ENCODE results near the gene VAT1L.

Gene VAT1L

DNA sequence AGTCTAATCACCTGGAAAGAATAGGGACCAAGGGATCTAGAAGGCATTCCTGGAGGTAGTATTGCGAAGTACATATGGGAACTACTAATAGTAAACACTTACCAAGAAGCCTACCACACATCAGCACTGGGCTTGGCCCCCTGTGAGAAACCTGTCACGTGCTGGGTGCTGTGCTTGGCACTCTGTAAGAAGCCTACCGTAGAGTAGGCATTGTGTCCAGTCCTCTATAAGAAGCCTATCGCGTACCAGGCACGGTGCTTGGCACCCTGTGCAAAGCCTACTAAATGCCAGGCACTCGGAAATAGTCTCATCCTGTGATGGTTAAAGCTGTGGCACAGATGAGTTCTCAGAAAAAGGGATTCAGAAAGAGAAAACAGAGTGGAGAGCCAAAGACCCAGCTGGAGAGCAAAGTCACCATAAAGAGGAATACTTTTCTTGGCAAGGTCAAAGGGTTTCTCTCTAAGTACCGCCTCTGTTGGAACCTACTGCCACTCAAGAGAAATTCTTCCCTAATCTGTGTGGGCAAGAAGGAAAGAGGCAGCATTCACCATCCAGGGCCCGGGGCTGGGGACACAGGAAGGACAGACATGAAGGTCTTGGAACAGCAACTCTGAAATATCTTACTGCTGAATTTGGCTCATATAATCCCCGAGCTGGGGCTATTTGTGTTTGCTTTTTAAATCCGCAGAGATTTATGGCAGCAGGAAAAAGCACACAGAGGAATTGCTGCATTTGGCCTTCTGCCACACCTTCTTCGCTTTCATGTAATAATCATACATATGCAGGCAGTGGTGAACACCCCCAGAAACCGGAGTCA, 81.8 kb downstream of the VAT1L start:
- Histone ChIP-seq H4K20me1 (no peaks in the 10 kb centered on the region), H3K4me3 (no peak overlapping the region)

DNA sequence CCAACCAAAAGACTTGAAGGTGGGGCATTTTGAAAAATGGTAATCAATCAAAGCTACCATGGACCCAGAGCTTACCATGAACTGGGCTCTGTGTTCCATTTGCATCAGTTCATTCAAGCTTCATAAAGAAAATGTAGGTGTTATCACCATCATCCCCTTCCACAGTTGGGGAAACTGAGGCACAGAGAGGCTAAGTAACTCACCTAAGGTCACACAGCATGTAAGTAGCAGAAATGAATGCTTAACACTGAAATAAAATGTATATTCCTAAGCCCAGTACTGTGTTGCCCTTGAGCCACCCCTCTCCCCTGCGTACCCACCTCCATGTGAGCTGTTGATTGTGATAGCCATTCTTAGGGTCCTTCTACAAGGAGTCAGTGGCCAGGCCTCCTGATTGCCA, 83.6 kb downstream of the VAT1L start:
- Histone ChIP-seq H3K9ac (no peak overlapping the region), H3K36me3 (no peaks in the 10 kb centered on the region), H3K4me2 (no peak overlapping the region), H3K9me3 (replicated peaks in 1 of 11) (no peaks in the 10 kb centered on the region; a peak in 1 of 22 replicates), H3K27me3 (no peaks in the 10 kb centered on the region), H4K20me1 (no peaks in the 10 kb centered on the region), H3K27ac (no peak overlapping the region), H3K4me3 (no peak overlapping the region), H3K4me1 (peaks cover 8 to 19% (median 14%) of the 10 kb centered on the region in 10 experiments; a peak in 18 of 20 replicates)
- no peak for TF ChIP-seq Cebpa-rat (IDR thresholded peaks at IDR 0.05)

More for the DNA sequence above, 81.8 kb downstream of the VAT1L start:
- Histone ChIP-seq H3K27ac (no peak overlapping the region), H3K4me2 (no peak overlapping the region), H3K9ac (no peak overlapping the region), H3K36me3 (no peaks in the 10 kb centered on the region), H3K4me1 (peaks cover 8 to 24% (median 14%) of the 10 kb centered on the region in 10 experiments; a peak in 18 of 20 replicates), H3K9me3 (replicated peaks in 1 of 11) (no peaks in the 10 kb centered on the region; a peak in 1 of 22 replicates), H3K27me3 (no peaks in the 10 kb centered on the region)
- TF ChIP-seq Cebpa-rat (IDR thresholded peaks at IDR 0.05): no peak

DNA sequence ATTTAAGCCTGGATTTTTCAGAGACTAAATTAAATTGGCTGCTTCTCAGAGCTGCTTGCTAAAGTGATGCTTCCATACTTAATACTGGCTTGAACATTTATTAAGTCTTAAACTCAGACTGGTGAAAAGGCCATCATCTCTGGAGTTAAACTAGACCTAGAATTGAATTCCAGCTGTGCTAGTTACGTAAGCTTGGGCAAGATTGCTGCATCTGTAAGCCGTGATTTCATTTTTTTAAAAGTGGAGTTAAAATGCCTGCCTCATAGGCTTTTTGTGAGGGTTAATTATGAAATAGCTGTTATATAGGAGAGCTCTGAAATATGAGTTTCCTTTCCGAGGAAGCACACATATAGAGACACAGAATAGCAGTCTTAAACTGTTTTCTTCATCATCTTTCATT, 84.7 kb downstream of the VAT1L start:
- no peak overlapping the region for H3K27ac ChIP-seq
- H3K4me1 ChIP-seq: peaks cover 8 to 15% (median 13%) of the 10 kb centered on the region in 10 experiments; a peak in 18 of 20 replicates
- no peaks in the 10 kb centered on the region for H3K36me3 ChIP-seq
- H3K9me3 ChIP-seq (replicated peaks in 1 of 11): no peaks in the 10 kb centered on the region; a peak in 1 of 22 replicates
- no peak overlapping the region for H3K4me2 ChIP-seq
- H4K20me1 ChIP-seq: no peaks in the 10 kb centered on the region
- no peaks in the 10 kb centered on the region for H3K27me3 ChIP-seq
- TF ChIP-seq Cebpa-rat (IDR thresholded peaks at IDR 0.05): no peak
- H3K9ac ChIP-seq: no peak overlapping the region
- no peak overlapping the region for H3K4me3 ChIP-seq

DNA sequence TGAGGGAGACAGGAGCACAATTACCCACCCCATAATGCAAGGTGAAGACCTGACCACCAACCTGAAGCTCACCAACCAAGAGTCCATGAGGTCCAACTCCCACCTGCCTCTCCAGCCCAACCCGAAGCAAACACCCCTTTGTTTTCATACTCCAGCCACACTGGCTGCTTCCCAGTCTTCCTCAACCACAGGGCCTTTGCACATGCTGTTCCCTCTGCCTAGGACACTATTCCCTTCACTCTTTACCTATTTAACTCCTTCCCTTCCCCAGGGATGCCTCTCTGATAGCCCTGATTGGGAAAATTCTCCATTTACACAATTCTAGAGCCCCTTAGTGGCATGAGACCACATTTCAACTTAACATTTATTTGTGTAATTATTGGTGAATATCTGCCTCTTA, 86.0 kb downstream of the VAT1L start:
- no peak overlapping the region for H3K27ac ChIP-seq
- H3K27me3 ChIP-seq: no peaks in the 10 kb centered on the region
- H3K4me3 ChIP-seq: no peak overlapping the region
- H3K36me3 ChIP-seq: no peaks in the 10 kb centered on the region
- no peak for TF ChIP-seq Cebpa-rat (IDR thresholded peaks at IDR 0.05)
- no peaks in the 10 kb centered on the region; a peak in 1 of 22 replicates for H3K9me3 ChIP-seq (replicated peaks in 1 of 11)
- H3K4me1 ChIP-seq: peaks cover 0 to 2% (median under 1%) of the 10 kb centered on the region in 10 experiments; a peak in 7 of 20 replicates
- no peak overlapping the region for H3K4me2 ChIP-seq
- H3K9ac ChIP-seq: no peak overlapping the region
- no peaks in the 10 kb centered on the region for H4K20me1 ChIP-seq

DNA sequence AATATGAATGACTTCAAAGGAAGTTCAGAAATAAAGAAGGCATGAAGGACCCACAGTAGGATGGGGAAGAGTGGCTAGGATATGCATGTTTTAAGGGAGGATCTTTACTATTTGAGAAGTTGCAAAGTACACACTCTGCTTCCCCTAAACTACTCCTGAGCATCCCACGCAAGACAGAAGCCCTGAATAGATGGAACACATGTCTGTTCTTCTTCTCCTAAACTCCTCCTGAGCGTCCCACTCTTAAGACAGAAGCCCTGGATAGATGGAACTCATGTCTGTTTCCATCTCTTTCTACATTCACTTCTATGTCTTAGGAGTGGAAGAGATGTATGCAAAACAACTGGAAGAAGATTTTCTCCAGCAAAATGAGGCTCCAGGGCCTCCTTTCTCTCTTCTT, 88.4 kb downstream of the VAT1L start:
- Histone ChIP-seq H3K4me2 (no peak overlapping the region), H3K4me3 (no peak overlapping the region), H3K27me3 (no peaks in the 10 kb centered on the region), H3K4me1 (no peaks in the 10 kb centered on the region), H3K36me3 (no peaks in the 10 kb centered on the region), H3K9ac (no peak overlapping the region), H3K27ac (no peak overlapping the region), H3K9me3 (replicated peaks in 1 of 11) (no peaks in the 10 kb centered on the region; a peak in 1 of 22 replicates), H4K20me1 (no peaks in the 10 kb centered on the region)
- no peak for TF ChIP-seq Cebpa-rat (IDR thresholded peaks at IDR 0.05)

DNA sequence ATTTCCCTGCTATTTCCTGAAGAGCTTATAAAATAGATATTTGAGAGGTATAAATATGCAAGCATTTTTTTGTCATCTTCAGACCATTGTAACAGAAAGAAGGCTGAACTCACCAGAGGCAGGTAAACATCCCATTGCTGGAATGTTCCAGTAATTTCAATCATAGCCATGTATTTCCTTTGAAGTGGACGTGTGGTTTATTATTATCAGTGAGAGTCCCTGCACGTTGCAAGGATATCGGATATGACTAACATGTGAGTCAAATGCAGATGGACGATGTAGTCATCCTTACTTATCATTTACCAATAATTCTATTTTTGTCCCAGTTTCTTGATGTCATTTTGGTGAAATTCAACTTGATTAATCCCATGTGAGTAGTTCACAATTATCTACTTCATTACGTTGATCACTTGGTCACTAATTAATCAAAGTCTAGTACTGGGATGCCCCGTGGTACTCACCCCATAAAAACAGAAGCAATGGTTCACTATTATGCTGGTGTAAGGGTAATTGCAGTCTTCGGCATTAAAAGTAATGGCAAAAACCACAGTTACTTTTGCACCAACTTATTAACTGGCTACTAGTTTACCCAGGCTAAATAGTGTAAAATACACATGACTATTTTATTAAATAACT, 89.5 kb downstream of the VAT1L start:
- Histone ChIP-seq H3K9me3 (replicated peaks in 1 of 11) (no peaks in the 10 kb centered on the region; a peak in 1 of 22 replicates), H3K9ac (no peak overlapping the region), H3K4me2 (no peak overlapping the region), H3K27ac (no peak overlapping the region), H3K36me3 (no peaks in the 10 kb centered on the region), H3K27me3 (no peaks in the 10 kb centered on the region), H3K4me1 (no peaks in the 10 kb centered on the region), H4K20me1 (no peaks in the 10 kb centered on the region), H3K4me3 (no peak overlapping the region)
- no peak for TF ChIP-seq Cebpa-rat (IDR thresholded peaks at IDR 0.05)

DNA sequence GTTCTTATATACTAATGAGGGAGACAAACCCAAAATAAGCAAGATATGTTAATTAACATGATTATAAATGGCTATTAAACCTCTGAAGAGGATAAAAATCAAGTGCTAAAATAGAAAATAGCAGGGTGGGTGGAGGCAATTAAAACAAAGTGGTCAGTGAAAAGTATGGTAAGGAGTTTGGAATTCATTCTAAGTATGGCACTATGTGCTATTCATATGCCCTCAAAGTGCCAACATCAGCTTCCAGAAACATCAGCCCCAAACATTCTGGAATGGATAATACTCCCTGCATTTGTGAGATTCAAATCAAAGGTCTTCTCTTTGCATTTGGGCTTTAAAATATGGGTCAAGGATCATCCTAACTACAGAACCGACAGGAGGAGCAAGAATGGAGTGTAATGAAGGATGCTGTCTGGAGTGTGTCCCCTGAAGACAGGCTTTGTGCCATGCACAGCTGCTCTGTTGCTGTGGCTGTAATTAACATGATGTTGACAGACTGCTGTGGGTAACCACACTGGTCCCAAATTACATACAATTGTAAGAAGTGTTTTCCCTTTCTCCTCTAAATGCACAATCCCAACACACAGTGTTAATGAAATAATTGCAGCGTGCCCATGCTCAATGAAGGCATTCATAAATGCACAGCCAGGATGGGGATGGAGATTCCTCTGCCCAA, 93.1 kb downstream of the VAT1L start:
- H3K27me3 ChIP-seq: no peaks in the 10 kb centered on the region
- H3K4me1 ChIP-seq: no peaks in the 10 kb centered on the region
- TF ChIP-seq Cebpa-rat (IDR thresholded peaks at IDR 0.05): no peak
- H3K36me3 ChIP-seq: no peaks in the 10 kb centered on the region
- no peaks in the 10 kb centered on the region for H4K20me1 ChIP-seq
- no peak overlapping the region for H3K4me2 ChIP-seq
- no peak overlapping the region for H3K27ac ChIP-seq
- H3K9ac ChIP-seq: no peak overlapping the region
- no peak overlapping the region for H3K4me3 ChIP-seq
- H3K9me3 ChIP-seq (replicated peaks in 1 of 11): no peaks in the 10 kb centered on the region

DNA sequence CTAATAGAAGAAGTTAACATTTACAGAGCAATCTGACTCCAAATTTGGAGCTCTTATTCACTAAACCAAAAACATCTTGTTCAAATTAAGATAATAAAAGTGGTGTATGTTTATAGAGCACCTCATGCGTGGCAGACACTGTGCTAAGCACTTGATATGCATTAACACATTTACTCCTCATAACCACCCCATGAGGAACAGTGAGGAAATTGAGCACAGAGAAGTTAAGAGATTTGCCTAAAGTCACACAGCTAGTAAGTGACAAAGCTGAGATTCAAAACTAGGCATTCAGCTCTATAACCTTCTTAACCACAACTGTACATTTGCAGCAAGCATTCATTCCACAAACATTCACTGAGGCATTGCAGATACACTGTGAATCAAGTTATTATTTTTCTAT, 94.0 kb downstream of the VAT1L start:
- Histone ChIP-seq H3K27me3 (no peaks in the 10 kb centered on the region), H3K27ac (no peak overlapping the region), H3K9ac (no peak overlapping the region), H3K36me3 (no peaks in the 10 kb centered on the region), H3K4me3 (no peak overlapping the region), H3K4me1 (no peaks in the 10 kb centered on the region), H3K4me2 (no peak overlapping the region), H3K9me3 (replicated peaks in 1 of 11) (no peaks in the 10 kb centered on the region), H4K20me1 (no peaks in the 10 kb centered on the region)
- TF ChIP-seq Cebpa-rat (IDR thresholded peaks at IDR 0.05): no peak

DNA sequence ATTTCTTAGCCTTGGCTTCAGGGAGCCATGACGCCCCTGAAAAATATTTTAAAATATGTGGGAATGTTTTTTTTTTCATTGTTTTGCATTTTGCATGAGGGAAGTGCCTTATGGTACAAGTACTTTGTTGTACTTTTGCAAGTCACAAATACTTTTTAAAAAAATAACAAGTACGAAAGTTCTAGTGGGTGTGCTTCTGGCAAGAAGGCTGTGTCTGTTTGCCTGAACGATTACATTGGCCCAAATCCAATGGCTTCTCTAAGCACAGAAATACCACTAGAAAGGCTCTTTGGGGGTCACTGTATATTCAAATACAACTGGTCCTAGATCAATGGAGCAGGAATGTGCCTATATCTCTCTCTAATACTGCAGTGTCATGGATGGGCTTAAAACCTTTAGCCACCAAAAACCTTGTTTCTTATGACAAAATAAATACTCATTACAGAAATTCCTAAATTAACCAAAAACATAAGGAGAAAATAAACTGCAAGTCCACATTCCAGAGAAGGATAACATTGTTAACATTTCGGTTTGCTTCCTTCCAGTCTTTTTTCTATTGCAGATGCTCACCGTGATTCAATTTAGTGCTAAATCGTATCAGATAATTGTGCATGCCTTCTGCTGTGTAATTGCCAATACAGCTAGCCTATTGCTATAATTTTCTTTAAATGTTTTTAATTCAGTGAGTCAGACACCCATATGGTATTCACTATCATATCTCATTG, 97.4 kb downstream of the VAT1L start:
- TF ChIP-seq Cebpa-rat (IDR thresholded peaks at IDR 0.05): no peak
- Histone ChIP-seq H3K4me2 (no peak overlapping the region), H3K36me3 (no peaks in the 10 kb centered on the region), H3K4me3 (no peak overlapping the region), H3K27me3 (no peaks in the 10 kb centered on the region), H3K9me3 (replicated peaks in 1 of 11) (no peaks in the 10 kb centered on the region), H3K9ac (no peak overlapping the region), H3K27ac (no peak overlapping the region), H3K4me1 (peaks cover 0 to 10% (median 0%) of the 10 kb centered on the region in 10 experiments; a peak in 5 of 20 replicates), H4K20me1 (no peaks in the 10 kb centered on the region)
